Measurements from ENCODE around the gene CREG1. TPM values are rescaled to one million over a fixed set of nuclear protein-coding genes. Genes with fewer than 3 reads are reported as not detected.

The CREG1 gene
- total RNA-seq, 2 experiments from 2014 or later: 45.9 to 52.2 TPM

DNA sequence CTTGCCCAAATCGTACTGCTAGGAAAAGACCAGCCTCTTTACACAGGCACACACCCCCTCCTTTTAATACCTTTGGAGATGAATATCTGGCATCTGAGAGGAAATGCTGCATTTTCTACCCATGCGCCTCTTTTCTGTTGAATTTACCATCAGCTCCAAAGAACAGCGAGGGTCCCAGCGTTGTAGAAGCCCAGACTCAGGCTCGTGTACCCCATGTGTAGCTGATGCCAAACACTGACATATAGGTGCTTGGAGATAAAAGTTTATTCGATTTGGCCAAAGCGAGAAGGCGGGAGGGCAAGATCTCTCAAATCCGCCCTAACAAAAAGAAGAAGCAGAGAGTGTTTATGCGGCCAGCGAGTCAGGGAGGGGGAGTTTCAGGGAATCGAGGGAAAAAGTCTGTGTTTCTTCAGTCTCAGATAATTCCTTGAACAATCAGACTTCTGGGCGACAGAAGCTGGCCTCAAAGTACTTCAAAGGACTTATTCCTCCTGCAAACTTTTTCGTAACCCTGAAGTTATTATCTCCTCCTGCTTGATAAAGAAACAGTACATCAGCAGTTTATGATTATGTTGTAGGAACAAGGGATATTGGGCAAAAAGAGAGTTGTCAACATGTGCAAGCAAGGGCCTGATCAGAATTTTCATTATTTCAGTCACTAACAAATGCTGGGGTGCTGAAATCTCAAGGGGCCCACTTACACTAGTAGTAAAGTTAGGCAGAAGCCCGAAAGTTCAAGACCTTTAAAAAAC lies 642 bp upstream of the CREG1 start:
- H3K9me2 ChIP-seq (ENCODE audit: insufficient read depth, low read length): no peaks in the 10 kb centered on the region
- H3K9me3 ChIP-seq (ENCODE audit: low read length): no peaks in the 10 kb centered on the region
- no TSS peak for BruUV-seq (replicated peaks)
- peaks cover 25% of the 10 kb centered on the region for H3K79me2 ChIP-seq (ENCODE audit: insufficient read depth, low read depth, low read length)
- peak overlapping the region; percentile 84 for H3K4me3 ChIP-seq (ENCODE audit: low read depth, low read length, poor library complexity, severe bottlenecking)
- ChIA-PET POLR2A (interaction anchor here (0.6 to 2.5 kb wide), 16 partner anchors 10 to 415 kb away, joined by 3 to 22 read pairs (median 3); partner anchors contain the start of gene POU2F1), CTCF (ENCODE audit: unreplicated experiment) (interaction anchor here (0.6 to 1.4 kb wide), 5 partner anchors 9 to 14 kb away, joined by 3 to 6 read pairs (median 4); no protein-coding TSS in a partner anchor)
- H3K4me1 ChIP-seq (ENCODE audit: insufficient read depth, low read length, poor library complexity, severe bottlenecking): peaks cover 50% of the 10 kb centered on the region
- intact Hi-C loops (cut with micrococcal nuclease; ENCODE audit: unreplicated experiment): no loop called here
- DNase-seq (ENCODE audit: low spot score): no peak
- H3K27ac ChIP-seq (ENCODE audit: low read depth, low read length, poor library complexity, severe bottlenecking): peak overlapping the region; percentile 40
- H3K4me2 ChIP-seq (ENCODE audit: low read length): peak overlapping the region; percentile 93
- H4K20me1 ChIP-seq (ENCODE audit: insufficient read depth, low read length): no peaks in the 10 kb centered on the region
- TF ChIP-seq CTCF (conservative IDR thresholded peaks at IDR 0.05; ENCODE audit: low read length) (no peak), EZH2phosphoT487 (IDR thresholded peaks at IDR 0.05; ENCODE audit: borderline replicate concordance, low read depth, low read length) (no peak)
- H2AFZ ChIP-seq (ENCODE audit: low read length): peak overlapping the region; percentile 96
- no peaks in the 10 kb centered on the region for H3K36me3 ChIP-seq (ENCODE audit: insufficient read depth, low read length)

DNA sequence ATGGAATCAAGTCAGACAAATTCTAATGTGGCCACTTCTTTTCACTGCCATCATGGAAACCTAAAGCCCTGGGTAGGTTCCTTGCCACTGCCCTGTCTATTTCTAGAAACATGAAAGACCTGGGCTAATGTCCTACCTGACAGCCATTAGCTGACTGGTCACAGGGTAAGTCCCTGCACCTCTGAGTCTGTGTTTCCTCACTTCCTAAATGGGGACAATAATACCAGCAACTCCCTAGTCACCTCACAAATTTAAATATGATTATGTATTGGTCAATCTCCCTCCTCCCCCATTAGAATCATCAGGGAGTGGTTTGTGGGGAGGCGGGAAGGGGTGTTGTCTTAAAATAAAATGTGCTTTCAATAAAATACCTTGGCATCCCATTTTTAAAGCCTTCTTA lies 2.2 kb downstream of the CREG1 start:
- ChIA-PET CTCF (ENCODE audit: unreplicated experiment) (interaction anchor here (1.0 kb wide), 1 partner anchor 17 kb away, joined by 4 read pairs; no protein-coding TSS in a partner anchor), POLR2A (interaction anchor here (1.1 to 1.5 kb wide), 2 partner anchors 13 to 52 kb away, joined by 3 to 8 read pairs; no protein-coding TSS in a partner anchor)
- Histone ChIP-seq H3K4me3 (ENCODE audit: low read depth, low read length, poor library complexity, severe bottlenecking) (peak overlapping the region; percentile 84), H2AFZ (ENCODE audit: low read length) (no peak overlapping the region), H3K79me2 (ENCODE audit: insufficient read depth, low read depth, low read length) (peaks cover 25% of the 10 kb centered on the region), H4K20me1 (ENCODE audit: insufficient read depth, low read length) (no peaks in the 10 kb centered on the region), H3K9me3 (ENCODE audit: low read length) (no peaks in the 10 kb centered on the region), H3K27ac (ENCODE audit: low read depth, low read length, poor library complexity, severe bottlenecking) (peak overlapping the region; percentile 1), H3K4me2 (ENCODE audit: low read length) (peak overlapping the region; percentile 93), H3K9me2 (ENCODE audit: insufficient read depth, low read length) (no peaks in the 10 kb centered on the region), H3K36me3 (ENCODE audit: insufficient read depth, low read length) (peaks cover 21% of the 10 kb centered on the region), H3K4me1 (ENCODE audit: insufficient read depth, low read length, poor library complexity, severe bottlenecking) (peaks cover 61% of the 10 kb centered on the region)
- BruUV-seq (replicated peaks): no TSS peak
- DNase-seq (ENCODE audit: low spot score): no peak
- no peak for TF ChIP-seq EZH2phosphoT487 (IDR thresholded peaks at IDR 0.05; ENCODE audit: borderline replicate concordance, low read depth, low read length)
- 0 out of 2 replicates have a peak, but pooled peaks have one; percentile 3 for TF ChIP-seq CTCF (conservative IDR thresholded peaks at IDR 0.05; ENCODE audit: low read length)
- intact Hi-C loops (cut with micrococcal nuclease; ENCODE audit: unreplicated experiment): no loop called here
